ENCODE measurements around the gene MEI4.
"Not testable (repeated sequence)": the region's sequence is repeated elsewhere in the genome, so short reads cannot be mapped to it uniquely, and the experiment has no call there.

MEI4 gene

GRCh38 chr6:77822265-77822664 lies 169.4 kb downstream of the MEI4 start:
- no peak for DNase-seq

- DNase-seq = no peak
Measured at GRCh38 chr6:77825204-77825603, 172.4 kb downstream of the MEI4 start.

GRCh38 chr6:77829736-77830135 lies 176.9 kb downstream of the MEI4 start:
- no peak for DNase-seq

GRCh38 chr6:77833749-77834148 lies 180.9 kb downstream of the MEI4 start:
- DNase-seq = not testable (repeated sequence)

- DNase-seq = no peak
Measured at GRCh38 chr6:77834591-77834996, 181.8 kb downstream of the MEI4 start.

GRCh38 chr6:77837034-77837784 lies 184.4 kb downstream of the MEI4 start:
- no peak for DNase-seq

GRCh38 chr6:77839292-77839691 lies 186.5 kb downstream of the MEI4 start:
- DNase-seq = no peak

- no peak for DNase-seq
Measured at GRCh38 chr6:77844822-77845221, 192.0 kb downstream of the MEI4 start.

GRCh38 chr6:77853401-77853800 lies 200.6 kb downstream of the MEI4 start:
- no peak for DNase-seq

- DNase-seq = no peak
Measured at GRCh38 chr6:77856391-77856790, 203.6 kb downstream of the MEI4 start.

- no peak for DNase-seq
Measured at GRCh38 chr6:77857421-77857820, 204.6 kb downstream of the MEI4 start.

- DNase-seq = no peak
Measured at GRCh38 chr6:77876300-77876699, 223.5 kb downstream of the MEI4 start.

GRCh38 chr6:77879527-77879926 lies 226.7 kb downstream of the MEI4 start:
- DNase-seq = no peak

GRCh38 chr6:77880501-77880900 lies 227.7 kb downstream of the MEI4 start:
- DNase-seq = no peak

- no peak for DNase-seq
Measured at GRCh38 chr6:77883851-77884250, 231.0 kb downstream of the MEI4 start.

GRCh38 chr6:77893391-77893790 lies 240.6 kb downstream of the MEI4 start:
- DNase-seq = no peak

- no peak for DNase-seq
Measured at GRCh38 chr6:77906070-77906469, 253.2 kb downstream of the MEI4 start.

GRCh38 chr6:77910826-77911225 lies 258.0 kb downstream of the MEI4 start:
- DNase-seq = no peak

- DNase-seq = no peak
Measured at GRCh38 chr6:77926198-77926751, 273.4 kb downstream of the MEI4 start.

- DNase-seq = no peak
Measured at GRCh38 chr6:77930382-77930781, 277.5 kb downstream of the MEI4 start.

- DNase-seq = no peak
Measured at GRCh38 chr6:77930952-77931351, 278.1 kb downstream of the MEI4 start.

- DNase-seq = no peak
Measured at GRCh38 chr6:77962070-77962469, 309.2 kb downstream of the MEI4 start.

- no peak for DNase-seq
Measured at GRCh38 chr6:77965449-77965848, 312.6 kb downstream of the MEI4 start.

GRCh38 chr6:77972334-77972733 lies 319.5 kb downstream of the MEI4 start:
- DNase-seq = no peak
